IMR-90 (cell line): ENCODE data around the gene ACBD3. TPM values are rescaled to one million over a fixed set of nuclear protein-coding genes. Genes with fewer than 3 reads are reported as not detected.

Experiments
- ATAC-seq: fragments of 200-7000 bp; cut with Tn5 transposase; 2 replicates; pipeline ENCODE4 v1.9.1; 2020; ENCODE audit warnings: low read depth, mild to moderate bottlenecking, moderate library complexity
- BruUV-seq: library from RNA; stranded (reverse); fragments of 400-500 nt; replicated peaks from 2 replicates; lab custom pipeline; 2021; lab: Mats Ljungman, UMichigan
- CTCF ChIA-PET: fragments of 300-600 bp; formaldehyde crosslinking; extraction: SDS; loops from one replicate; lab custom pipeline; 2021; ENCODE audit warnings: antibody characterized with exemption; lab: Yijun Ruan, JAX
- POLR2A ChIA-PET: fragments of 300-600 bp; sonication (Branson Sonifier 250); formaldehyde crosslinking; loops from one replicate; lab custom pipeline; 2022; ENCODE audit warnings: antibody characterized with exemption; ENCODE audit not compliant: unreplicated experiment; lab: Charles Lee
- DNase-seq: peaks from one replicate; pipeline ENCODE4 v3.0.0; 2013
- H2AFZ ChIP-seq: replicated peaks from 2 replicates; pipeline ENCODE3; 2013; ENCODE audit warnings: low read length, mild to moderate bottlenecking; ENCODE audit not compliant: poor library complexity
- H2AK5ac ChIP-seq: 2 replicates; pipeline ENCODE4 v1.6.1; 2013; ENCODE audit warnings: low read depth, low read length, inconsistent platforms
- H2AK9ac ChIP-seq: replicated peaks from 2 replicates; pipeline ENCODE3; 2013; ENCODE audit warnings: mild to moderate bottlenecking, low read depth, low read length, moderate library complexity; ENCODE audit not compliant: poor library complexity
- H2BK120ac ChIP-seq: 2 replicates; pipeline ENCODE4 v1.6.1; 2013; ENCODE audit warnings: low read depth, low read length, inconsistent platforms
- H2BK15ac ChIP-seq: 3 replicates; pipeline ENCODE4 v1.6.1; 2013; ENCODE audit warnings: low read depth, low read length, inconsistent platforms
- H2BK20ac ChIP-seq: 2 replicates; pipeline ENCODE4 v1.6.1; 2013; ENCODE audit warnings: low read depth, mild to moderate bottlenecking, inconsistent platforms, low read length, moderate library complexity
- H2BK5ac ChIP-seq: 2 replicates; pipeline ENCODE4 v1.6.1; 2013; ENCODE audit warnings: mild to moderate bottlenecking, low read depth, low read length, inconsistent platforms; ENCODE audit not compliant: poor library complexity, severe bottlenecking
- H3K14ac ChIP-seq: replicated peaks from 2 replicates; pipeline ENCODE4 v1.6.1; 2013; ENCODE audit warnings: low read depth, low read length, inconsistent platforms
- H3K18ac ChIP-seq: 2 replicates; pipeline ENCODE4 v1.6.1; 2013; ENCODE audit warnings: low read depth, low read length, control low read depth
- H3K23ac ChIP-seq: 2 replicates; pipeline ENCODE4 v1.6.1; 2013; ENCODE audit warnings: low read depth, low read length, inconsistent platforms
- H3K27ac ChIP-seq: 2 replicates; pipeline ENCODE4 v1.5.1; 2013; ENCODE audit warnings: mild to moderate bottlenecking, control low read depth, low read length; ENCODE audit not compliant: insufficient read depth
- H3K27me3 ChIP-seq: 2 replicates; pipeline ENCODE4 v1.6.1; 2013; ENCODE audit warnings: low read length; ENCODE audit not compliant: control insufficient read depth, insufficient read depth
- H3K36me3 ChIP-seq: 2 replicates; pipeline ENCODE4 v1.6.1; 2013; ENCODE audit warnings: low read length, mixed read lengths; ENCODE audit not compliant: control insufficient read depth, insufficient read depth
- H3K4ac ChIP-seq: 2 replicates; pipeline ENCODE4 v1.6.1; 2013; ENCODE audit warnings: low read depth, low read length, inconsistent platforms
- H3K4me1 ChIP-seq: 2 replicates; pipeline ENCODE4 v1.6.1; 2013; ENCODE audit warnings: low read length, mixed read lengths; ENCODE audit not compliant: control insufficient read depth, insufficient read depth
- H3K4me2 ChIP-seq: 2 replicates; pipeline ENCODE4 v1.6.1; 2013; ENCODE audit warnings: low read depth, mild to moderate bottlenecking, control low read depth, low read length, moderate library complexity
- H3K4me3 ChIP-seq: 2 replicates; pipeline ENCODE4 v1.5.1; 2013; ENCODE audit warnings: low read depth, mild to moderate bottlenecking, control low read depth, low read length, moderate library complexity; ENCODE audit not compliant: insufficient read depth
- H3K56ac ChIP-seq: 2 replicates; pipeline ENCODE4 v1.6.1; 2013; ENCODE audit warnings: low read length, inconsistent platforms; ENCODE audit not compliant: insufficient read depth; ENCODE audit errors: extremely low read depth
- H3K79me1 ChIP-seq, 2 experiments: 2 replicates each; pipeline ENCODE4 v1.6.1; 2013; ENCODE audit warnings: low read length in 2 of 2, inconsistent platforms in 1 of 2, low read depth in 1 of 2
- H3K9ac ChIP-seq: 2 replicates; pipeline ENCODE4 v1.6.1; 2013; ENCODE audit warnings: low read depth, low read length, control low read depth
- H3K9me1 ChIP-seq: 2 replicates; pipeline ENCODE4 v1.6.1; 2013; ENCODE audit warnings: low read length, inconsistent platforms; ENCODE audit not compliant: insufficient read depth
- H3K9me3 ChIP-seq: 2 replicates; pipeline ENCODE4 v1.6.1; 2013; ENCODE audit warnings: low read length; ENCODE audit not compliant: control insufficient read depth, insufficient read depth
- H4K20me1 ChIP-seq: 2 replicates; pipeline ENCODE4 v1.6.1; 2013; ENCODE audit warnings: low read length, inconsistent platforms; ENCODE audit not compliant: insufficient read depth
- H4K5ac ChIP-seq: 2 replicates; pipeline ENCODE4 v1.6.1; 2013; ENCODE audit warnings: mild to moderate bottlenecking, low read depth, low read length, control low read depth
- H4K8ac ChIP-seq, 2 experiments: 2 replicates each; pipeline ENCODE4 v1.6.1; 2013; ENCODE audit warnings: low read depth in 2 of 2, low read length in 2 of 2, control low read depth in 1 of 2, inconsistent platforms in 1 of 2
- H4K91ac ChIP-seq: 2 replicates; pipeline ENCODE4 v1.6.1; 2013; ENCODE audit warnings: low read depth, low read length, inconsistent platforms; ENCODE audit not compliant: insufficient read depth
- CEBPB ChIP-seq: IDR thresholded peaks from 2 replicates; pipeline ENCODE4 v1.6.1; 2012; ENCODE audit warnings: low read depth, low read length, improper control_type of control experiment
- MXI1 ChIP-seq: IDR thresholded peaks from 2 replicates; pipeline ENCODE4 v1.6.1; 2012; ENCODE audit warnings: low read depth, mild to moderate bottlenecking, low read length, moderate library complexity, borderline replicate concordance
- dilution Hi-C: fragments of 300-500 bp; cut with HindIII; formaldehyde crosslinking; loops from one replicate; pipeline ENCODE4 v1.14.3; 2018; ENCODE audit warnings: low sequenced_read_pairs; ENCODE audit not compliant: unreplicated experiment
- in situ Hi-C: fragments of 300-500 bp; cut with MboI; formaldehyde crosslinking; loops from 3 replicates; pipeline ENCODE4 v1.14.3; 2019; ENCODE audit warnings: low sequenced_read_pairs, inconsistent platforms, mixed read lengths
- intact Hi-C: fragments of 100-400 bp; cut with micrococcal nuclease; formaldehyde crosslinking; loops from 2 replicates; pipeline ENCODE4 v1.10.0; 2022
- polyA plus RNA-seq, 3 experiments: library from polyadenylated mRNA; depleted of rRNA; stranded (reverse); fragments of >200 nt; gene quantifications; 2 replicates each; pipeline ENCODE4 v1.2.3, GENCODE V29; 2012; ENCODE audit warnings: low replicate concordance in 1 of 3
- total RNA-seq: library from RNA; depleted of rRNA; stranded (reverse); fragments of >200 nt; gene quantifications from 2 replicates; pipeline ENCODE4 v1.2.3, GENCODE V29; 2012

ACBD3 gene
- total and polyA plus RNA-seq, 2 of the 4 experiments (the other 2 are of a cell fraction) = 30.3 to 59.7 TPM

DNA sequence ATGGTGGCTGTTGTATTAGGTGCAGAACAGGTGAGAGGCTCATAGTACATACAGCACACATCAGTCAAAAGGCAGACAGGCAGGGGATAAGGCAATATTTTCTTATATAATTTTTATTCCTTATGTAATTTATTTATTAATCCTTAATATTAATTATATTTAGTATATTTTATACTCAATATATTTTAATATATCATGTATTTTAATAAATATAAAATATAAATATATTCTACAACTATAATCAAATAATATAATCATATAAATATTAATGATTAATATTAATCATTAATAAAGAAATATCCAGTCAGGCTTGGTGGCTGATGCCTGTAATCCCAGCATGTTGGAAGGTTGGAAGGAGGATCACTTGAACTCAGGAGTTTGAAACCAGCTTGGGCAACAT lies 17.7 kb upstream of the ACBD3 start:
- H3K4me1 ChIP-seq = no peaks in the 10 kb centered on the region
- in situ Hi-C loops (no loop called here), dilution Hi-C loops (no loop called here), intact Hi-C loops (loop anchor here (10.0 kb wide), 1 partner anchor 131 kb away; no protein-coding TSS in a partner anchor)
- POLR2A ChIA-PET = no interaction called here
- H4K5ac ChIP-seq = no peak overlapping the region
- H3K27ac ChIP-seq = no peak overlapping the region
- H3K4ac ChIP-seq = no peak overlapping the region
- H3K9ac ChIP-seq = no peak overlapping the region
- H3K23ac ChIP-seq = no peak overlapping the region
- no peak overlapping the region for H2BK120ac ChIP-seq
- no peak overlapping the region for H4K91ac ChIP-seq
- no peak overlapping the region for H4K8ac ChIP-seq
- no peaks in the 10 kb centered on the region for H3K9me3 ChIP-seq
- no peak for DNase-seq
- no peak overlapping the region for H2AFZ ChIP-seq
- no peak overlapping the region for H3K14ac ChIP-seq
- H2AK9ac ChIP-seq = no peak overlapping the region
- BruUV-seq = no TSS peak
- H3K4me2 ChIP-seq = no peak overlapping the region
- no peaks in the 10 kb centered on the region for H4K20me1 ChIP-seq
- H3K4me3 ChIP-seq = no peak overlapping the region
- H3K36me3 ChIP-seq = no peaks in the 10 kb centered on the region
- H3K27me3 ChIP-seq = peaks cover 17% of the 10 kb centered on the region
- H2AK5ac ChIP-seq = no peak overlapping the region
- CTCF ChIA-PET = no interaction called here
- TF ChIP-seq CEBPB = no peak
- no peak for TF ChIP-seq MXI1
- no peak for ATAC-seq
- H2BK15ac ChIP-seq = no peak overlapping the region
- no peak overlapping the region for H2BK20ac ChIP-seq
- H3K56ac ChIP-seq = no peak overlapping the region
- no peaks in the 10 kb centered on the region for H3K79me1 ChIP-seq
- no peak overlapping the region for H3K18ac ChIP-seq
- H2BK5ac ChIP-seq = no peak overlapping the region
- no peaks in the 10 kb centered on the region for H3K9me1 ChIP-seq
